Endodermal cell (in vitro differentiated cells): ENCODE data around the gene RCOR3. TPM values are rescaled to one million over a fixed set of nuclear protein-coding genes. Genes with fewer than 3 reads are reported as not detected.

ENCODE experiments used
- DNase-seq: peaks from one replicate; pipeline ENCODE4 v3.0.0-alpha.2; 2017
- H3K27ac ChIP-seq: 2 replicates; pipeline ENCODE4 v1.5.1; 2013; ENCODE audit warnings: mild to moderate bottlenecking, low read depth, low read length, moderate library complexity
- H3K27me3 ChIP-seq: 2 replicates; pipeline ENCODE4 v1.6.1; 2013; ENCODE audit warnings: mild to moderate bottlenecking, low read length, moderate library complexity; ENCODE audit not compliant: insufficient read depth, control insufficient read depth, poor library complexity, severe bottlenecking
- H3K36me3 ChIP-seq: 2 replicates; pipeline ENCODE4 v1.7.0; 2013; ENCODE audit warnings: mild to moderate bottlenecking, low read length, moderate library complexity; ENCODE audit not compliant: control insufficient read depth, insufficient read depth
- H3K4me1 ChIP-seq: one replicate; pipeline ENCODE4 v1.7.0; 2013; ENCODE audit warnings: low read length; ENCODE audit not compliant: control insufficient read depth, insufficient read depth
- H3K4me3 ChIP-seq: 2 replicates; pipeline ENCODE4 v1.5.1; 2013; ENCODE audit warnings: mild to moderate bottlenecking, low read length, moderate library complexity
- H3K9ac ChIP-seq: 2 replicates; pipeline ENCODE4 v1.6.1; 2013; ENCODE audit warnings: mild to moderate bottlenecking, low read length, moderate library complexity; ENCODE audit not compliant: poor library complexity, severe bottlenecking; ENCODE audit errors: extremely low read depth
- H3K9me3 ChIP-seq: 2 replicates; pipeline ENCODE4 v1.6.1; 2013; ENCODE audit warnings: mild to moderate bottlenecking, low read length, moderate library complexity; ENCODE audit not compliant: control insufficient read depth
- H3K27ac Mint-ChIP-seq: 2 replicates; pipeline ENCODE4 v1.8.0; 2020; ENCODE audit warnings: mixed read lengths
- H3K27me3 Mint-ChIP-seq: 2 replicates; pipeline ENCODE4 v1.8.0; 2021; ENCODE audit warnings: mild to moderate bottlenecking, mixed read lengths; ENCODE audit not compliant: insufficient read depth
- H3K36me3 Mint-ChIP-seq: 2 replicates; pipeline ENCODE4 v1.8.0; 2020; ENCODE audit warnings: low read depth, mixed read lengths
- H3K4me1 Mint-ChIP-seq: 2 replicates; pipeline ENCODE4 v1.8.0; 2020; ENCODE audit warnings: mixed read lengths
- H3K4me3 Mint-ChIP-seq: 2 replicates; pipeline ENCODE4 v1.8.0; 2020; ENCODE audit warnings: mild to moderate bottlenecking, moderate library complexity, mixed read lengths
- H3K9me3 Mint-ChIP-seq: 2 replicates; pipeline ENCODE4 v1.8.0; 2020; ENCODE audit warnings: mild to moderate bottlenecking, mixed read lengths
- CTCF ChIP-seq: fragments of 200-600 bp; sonication (generic); conservative IDR thresholded peaks from 2 replicates; pipeline ENCODE4 v1.5.0; 2021; ENCODE audit warnings: antibody characterized with exemption, mild to moderate bottlenecking
- WGBS, 2 experiments: methylation state at CpG; one replicate each; pipeline versions ENCODE4 v1.1.5 to v1.1.7; 2013; ENCODE audit warnings: missing lambda C conversion rate in 2 of 2, mixed read lengths in 1 of 2; ENCODE audit not compliant: insufficient coverage in 1 of 2, insufficient read length in 1 of 2; 5-methylcytosine and 5-hydroxymethylcytosine counted together
- total RNA-seq, 2 donors: library from RNA; stranded (reverse); fragmentation: NEBNext Ultra II Directional in 1 of 2; extraction: Animal tissue kit (Norgen Biotek cat#: 25700) in 1 of 2; gene quantifications; 2 replicates in 1 of 2; 3 replicates in 1 of 2; pipeline ENCODE4 v1.2.1, GENCODE V29; 2021

RCOR3 gene
- total RNA-seq, 2 donors from 2014 or later, result 133 to 134 TPM

DNA sequence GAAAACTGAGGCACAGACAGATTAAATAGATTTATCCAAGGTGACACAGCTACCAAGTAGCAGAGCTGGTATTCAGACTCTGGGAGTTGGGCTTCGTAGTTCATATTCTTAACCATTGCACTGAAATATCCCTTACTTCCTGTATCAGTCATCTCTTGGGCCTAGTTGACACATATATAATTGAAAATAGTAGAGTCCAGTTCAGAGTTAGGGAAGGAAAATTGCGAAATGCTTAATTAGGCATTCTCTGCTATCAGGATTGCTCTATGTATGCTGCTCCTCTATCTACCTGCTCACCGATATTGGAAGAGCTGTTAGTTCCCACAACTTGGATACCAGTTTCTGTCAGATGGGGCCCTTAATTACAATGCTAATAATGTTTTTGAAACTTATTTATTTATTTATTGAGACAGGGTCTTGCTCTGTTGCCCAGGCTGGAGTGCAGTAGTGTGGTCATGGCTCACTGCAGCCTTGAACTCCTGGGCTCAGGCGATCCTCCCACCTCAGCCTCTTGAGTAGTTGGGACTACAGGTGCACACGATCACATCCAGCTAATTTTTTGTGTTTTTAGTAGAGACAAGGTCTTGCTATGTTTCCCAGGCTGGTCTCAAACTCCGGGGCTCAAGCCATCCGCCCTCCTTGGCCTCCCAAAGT, 8.2 kb downstream of the RCOR3 start:
- no peak overlapping the region for H3K27ac ChIP-seq
- H3K9me3 ChIP-seq, result no peaks in the 10 kb centered on the region
- H3K36me3 ChIP-seq, result peaks cover 82% of the 10 kb centered on the region
- H3K27me3 ChIP-seq, result no peaks in the 10 kb centered on the region
- Mint-ChIP-seq H3K36me3 (peaks cover 70% of the 10 kb centered on the region), H3K27ac (no peak overlapping the region), H3K27me3 (no peaks in the 10 kb centered on the region), H3K4me1 (peaks cover 10% of the 10 kb centered on the region), H3K9me3 (no peaks in the 10 kb centered on the region), H3K4me3 (no peak overlapping the region)
- peaks cover 2% of the 10 kb centered on the region for H3K4me1 ChIP-seq
- DNase-seq, result no peak
- no peak for TF ChIP-seq CTCF
- 95 to 100% methylated on average over 6 to 7 of the region's 7 CpGs for WGBS, 2 experiments
- H3K4me3 ChIP-seq, result peak overlapping the region; percentile 19
- H3K9ac ChIP-seq, result no peak overlapping the region

DNA sequence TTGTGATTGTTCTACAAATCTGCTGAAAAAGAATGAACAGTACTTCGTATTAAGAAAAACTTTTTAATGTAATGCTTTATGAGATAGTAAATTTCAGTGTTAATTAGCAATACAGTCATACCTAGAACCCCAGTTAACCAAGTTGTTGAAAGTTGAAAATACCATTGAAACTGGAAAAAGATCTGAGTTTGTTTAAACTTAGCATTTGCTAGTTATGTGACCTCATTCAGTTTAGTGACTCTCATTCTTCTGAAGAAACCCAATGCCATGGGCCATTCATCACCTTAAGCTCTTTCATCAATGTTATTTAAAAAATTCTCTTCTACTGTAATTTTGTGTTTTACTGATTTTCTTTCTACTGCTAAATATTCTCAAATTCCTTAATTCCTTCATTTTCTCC, 20.2 kb downstream of the RCOR3 start:
- Mint-ChIP-seq H3K27ac (no peak overlapping the region), H3K36me3 (peaks cover 35% of the 10 kb centered on the region), H3K27me3 (no peaks in the 10 kb centered on the region), H3K4me1 (peaks cover 5% of the 10 kb centered on the region), H3K4me3 (no peak overlapping the region), H3K9me3 (no peaks in the 10 kb centered on the region)
- H3K27ac ChIP-seq, result no peak overlapping the region
- peaks cover 91% of the 10 kb centered on the region for H3K36me3 ChIP-seq
- H3K9me3 ChIP-seq, result no peaks in the 10 kb centered on the region
- no peak for TF ChIP-seq CTCF
- H3K4me1 ChIP-seq, result peaks cover 4% of the 10 kb centered on the region
- no peaks in the 10 kb centered on the region for H3K27me3 ChIP-seq
- no peak overlapping the region for H3K4me3 ChIP-seq
- WGBS, 2 experiments, result 77% methylated on average over 1 of the region's 1 CpG; no CpG with 5 or more reads in 1 of the 2 experiments
- no peak overlapping the region for H3K9ac ChIP-seq
- no peak for DNase-seq

DNA sequence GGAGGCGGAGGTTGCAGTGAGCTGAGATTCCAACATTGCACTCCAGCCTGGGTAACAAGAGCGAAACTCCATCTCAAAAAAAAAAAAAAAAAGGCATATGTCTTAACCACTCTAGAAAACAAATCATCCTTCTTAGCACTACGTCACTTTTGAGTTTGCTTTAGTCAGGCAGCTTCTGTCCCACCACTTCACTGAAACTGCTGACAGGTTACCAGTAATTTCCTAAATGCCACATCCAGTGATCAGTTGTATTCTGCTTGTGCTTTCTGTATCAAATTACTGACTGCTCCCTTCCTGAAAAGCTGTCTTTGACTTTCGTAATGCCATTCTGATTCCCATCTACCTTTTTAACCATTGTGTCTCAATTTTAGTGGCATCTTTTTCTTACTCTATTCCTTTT, 21.7 kb downstream of the RCOR3 start:
- Mint-ChIP-seq H3K4me1 (peaks cover 1% of the 10 kb centered on the region), H3K9me3 (no peaks in the 10 kb centered on the region)

More for the DNA sequence above, 21.7 kb downstream of the RCOR3 start:
- no peak for DNase-seq
- H3K36me3 Mint-ChIP-seq, result peaks cover 41% of the 10 kb centered on the region
- no peaks in the 10 kb centered on the region for H3K27me3 Mint-ChIP-seq
- Histone ChIP-seq H3K9ac (no peak overlapping the region), H3K27me3 (no peaks in the 10 kb centered on the region), H3K9me3 (no peaks in the 10 kb centered on the region), H3K4me1 (peaks cover 2% of the 10 kb centered on the region), H3K4me3 (no peak overlapping the region), H3K27ac (no peak overlapping the region), H3K36me3 (peaks cover 93% of the 10 kb centered on the region)
- H3K4me3 Mint-ChIP-seq, result no peak overlapping the region
- H3K27ac Mint-ChIP-seq, result no peak overlapping the region
- no peak for TF ChIP-seq CTCF
- WGBS, 2 experiments, result 97% methylated on average over 4 of the region's 4 CpGs
